DND-41 (cell line): ENCODE measurements around the gene ROS1.

Experiments
- ATAC-seq: fragments of 200-7000 bp; cut with Tn5 transposase; 3 replicates; pipeline ENCODE4 v1.9.1; 2021; ENCODE audit warnings: low read depth; ENCODE audit not compliant: insufficient read depth
- DNase-seq: peaks from one replicate; pipeline ENCODE4 v3.0.0-alpha.2; 2020
- H2AFZ ChIP-seq: 2 replicates; pipeline ENCODE4 v1.6.0; 2012; ENCODE audit warnings: low read depth, low read length
- H3K27ac ChIP-seq: 2 replicates; pipeline ENCODE4 v1.5.1; 2012; ENCODE audit warnings: low read length, inconsistent platforms
- H3K27me3 ChIP-seq: fragments of 200-600 bp; sonication (generic); 2 replicates; pipeline ENCODE4 v1.6.0; 2012; ENCODE audit warnings: low read length, mild to moderate bottlenecking, inconsistent platforms; ENCODE audit not compliant: insufficient read depth, poor library complexity
- H3K36me3 ChIP-seq: 2 replicates; pipeline ENCODE4 v1.5.1; 2012; ENCODE audit warnings: low read length, inconsistent platforms; ENCODE audit not compliant: insufficient read depth
- H3K4me1 ChIP-seq: 2 replicates; pipeline ENCODE4 v1.5.1; 2012; ENCODE audit warnings: mild to moderate bottlenecking, low read length; ENCODE audit not compliant: insufficient read depth
- H3K4me2 ChIP-seq: 2 replicates; pipeline ENCODE4 v1.6.0; 2012; ENCODE audit warnings: mild to moderate bottlenecking, moderate library complexity, low read length, inconsistent platforms; ENCODE audit not compliant: insufficient read depth
- H3K4me3 ChIP-seq, 2 experiments: fragments of 200-600 bp in 1 of 2; shearing (Covaris generic) in 1 of 2; 2 replicates each; pipeline ENCODE4 v1.5.1; 2012 to 2016; ENCODE audit warnings: inconsistent platforms in 2 of 2, low read length in 2 of 2, mild to moderate bottlenecking in 2 of 2, low read depth in 1 of 2, moderate library complexity in 1 of 2
- H3K79me2 ChIP-seq: 2 replicates; pipeline ENCODE4 v1.6.0; 2012; ENCODE audit warnings: low read length, inconsistent platforms; ENCODE audit not compliant: insufficient read depth
- H3K9ac ChIP-seq: 2 replicates; pipeline ENCODE4 v1.6.0; 2012; ENCODE audit warnings: low read depth, mild to moderate bottlenecking, inconsistent platforms, low read length, moderate library complexity
- H3K9me3 ChIP-seq: 2 replicates; pipeline ENCODE4 v1.5.1; 2012; ENCODE audit warnings: low read length, moderate library complexity, mild to moderate bottlenecking, inconsistent platforms; ENCODE audit not compliant: insufficient read depth, severe bottlenecking
- H4K20me1 ChIP-seq: 2 replicates; pipeline ENCODE4 v1.6.0; 2012; ENCODE audit warnings: low read length; ENCODE audit not compliant: insufficient read depth
- EZH2 ChIP-seq: IDR thresholded peaks from 3 replicates; pipeline ENCODE4 v1.6.1; 2012; ENCODE audit warnings: borderline replicate concordance, low read depth, mild to moderate bottlenecking, moderate library complexity, low read length, inconsistent platforms; ENCODE audit not compliant: severe bottlenecking
- TF ChIP-seq, protein P1 (sequence below): IDR thresholded peaks from 2 replicates; pipeline ENCODE4 v1.5.1; 2012; ENCODE audit warnings: borderline replicate concordance, low read length, moderate library complexity, mild to moderate bottlenecking; ENCODE audit not compliant: poor library complexity, severe bottlenecking; ENCODE audit errors: extremely low read depth

Gene ROS1

DNA sequence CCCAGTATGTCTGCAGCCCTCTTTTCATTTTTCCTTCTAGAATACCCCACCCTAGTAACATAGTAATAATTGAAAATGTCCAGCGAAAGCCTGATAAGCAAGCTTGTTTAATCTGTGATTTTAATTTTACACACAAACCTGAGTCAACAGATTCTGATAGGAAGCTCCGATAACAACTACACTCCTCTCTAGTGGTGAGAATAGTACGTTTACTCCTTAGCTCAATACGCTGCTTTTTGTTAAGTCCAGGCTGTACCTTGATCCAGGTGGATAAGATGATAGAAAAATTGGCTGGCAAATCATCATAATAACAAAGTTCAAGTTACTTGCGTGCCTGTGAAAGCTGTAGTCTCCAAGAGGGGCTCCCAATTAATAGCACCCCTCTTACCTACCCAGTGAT is 31.3 kb upstream of the ROS1 start:
- Histone ChIP-seq H3K27ac (no peak overlapping the region), H3K79me2 (no peaks in the 10 kb centered on the region), H4K20me1 (no peaks in the 10 kb centered on the region), H2AFZ (no peak overlapping the region), H3K36me3 (no peaks in the 10 kb centered on the region), H3K27me3 (peaks cover 11% of the 10 kb centered on the region), H3K4me2 (no peak overlapping the region), H3K4me1 (no peaks in the 10 kb centered on the region), H3K9ac (no peak overlapping the region), H3K4me3 (no peak overlapping the region), H3K9me3 (no peaks in the 10 kb centered on the region)
- DNase-seq (no peak), ATAC-seq (no peak)
- TF ChIP-seq, protein P1, sequence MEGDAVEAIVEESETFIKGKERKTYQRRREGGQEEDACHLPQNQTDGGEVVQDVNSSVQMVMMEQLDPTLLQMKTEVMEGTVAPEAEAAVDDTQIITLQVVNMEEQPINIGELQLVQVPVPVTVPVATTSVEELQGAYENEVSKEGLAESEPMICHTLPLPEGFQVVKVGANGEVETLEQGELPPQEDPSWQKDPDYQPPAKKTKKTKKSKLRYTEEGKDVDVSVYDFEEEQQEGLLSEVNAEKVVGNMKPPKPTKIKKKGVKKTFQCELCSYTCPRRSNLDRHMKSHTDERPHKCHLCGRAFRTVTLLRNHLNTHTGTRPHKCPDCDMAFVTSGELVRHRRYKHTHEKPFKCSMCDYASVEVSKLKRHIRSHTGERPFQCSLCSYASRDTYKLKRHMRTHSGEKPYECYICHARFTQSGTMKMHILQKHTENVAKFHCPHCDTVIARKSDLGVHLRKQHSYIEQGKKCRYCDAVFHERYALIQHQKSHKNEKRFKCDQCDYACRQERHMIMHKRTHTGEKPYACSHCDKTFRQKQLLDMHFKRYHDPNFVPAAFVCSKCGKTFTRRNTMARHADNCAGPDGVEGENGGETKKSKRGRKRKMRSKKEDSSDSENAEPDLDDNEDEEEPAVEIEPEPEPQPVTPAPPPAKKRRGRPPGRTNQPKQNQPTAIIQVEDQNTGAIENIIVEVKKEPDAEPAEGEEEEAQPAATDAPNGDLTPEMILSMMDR: no peak

DNA sequence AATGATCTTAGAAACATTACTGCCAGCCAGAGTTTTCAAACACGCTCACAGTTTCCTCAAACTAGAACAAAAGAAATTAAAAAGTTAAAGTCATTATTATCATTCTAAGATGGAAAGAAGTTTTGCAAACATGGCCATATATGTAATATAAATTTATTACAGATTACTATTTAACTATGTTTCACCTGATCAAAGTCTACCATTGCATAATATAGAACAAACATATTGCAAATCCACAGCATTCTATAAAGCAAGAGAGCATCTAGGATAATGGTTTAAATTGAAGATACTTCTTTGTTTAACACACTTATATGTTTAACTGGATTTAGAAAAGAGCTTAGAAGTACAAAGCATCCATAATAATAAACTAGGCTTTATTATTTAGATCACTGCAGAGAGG is 30.5 kb upstream of the ROS1 start:
- Histone ChIP-seq H4K20me1 (no peaks in the 10 kb centered on the region), H3K9ac (no peak overlapping the region), H3K36me3 (no peaks in the 10 kb centered on the region), H3K79me2 (no peaks in the 10 kb centered on the region), H2AFZ (no peak overlapping the region), H3K4me2 (no peak overlapping the region), H3K4me1 (no peaks in the 10 kb centered on the region), H3K27me3 (peaks cover 11% of the 10 kb centered on the region), H3K27ac (no peak overlapping the region), H3K4me3 (no peak overlapping the region), H3K9me3 (no peaks in the 10 kb centered on the region)
- DNase-seq (no peak), ATAC-seq (no peak)
- no peak for TF ChIP-seq EZH2
- TF ChIP-seq, protein P1: no peak

DNA sequence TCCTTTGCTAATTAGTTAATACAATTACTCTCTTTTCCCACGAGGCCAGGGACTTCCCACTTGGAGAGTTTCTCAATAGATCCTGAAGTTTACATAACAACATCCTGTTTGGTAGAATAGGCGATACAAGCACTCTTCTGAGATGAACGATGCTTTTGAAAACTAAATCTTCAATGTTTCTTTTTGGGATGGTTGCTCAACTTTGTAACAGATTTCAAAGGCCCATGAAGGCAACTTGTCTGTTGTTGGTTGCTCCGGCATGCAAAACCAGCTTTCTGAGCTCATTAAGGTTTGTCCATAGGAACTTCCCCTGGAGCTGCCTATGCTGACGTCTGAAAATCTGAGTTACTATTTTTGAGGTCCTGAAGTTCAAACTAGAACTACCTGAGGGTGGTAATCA is 25.9 kb upstream of the ROS1 start:
- H3K4me1 ChIP-seq: no peaks in the 10 kb centered on the region
- no peak overlapping the region for H3K4me3 ChIP-seq
- no peak overlapping the region for H2AFZ ChIP-seq
- no peaks in the 10 kb centered on the region for H3K79me2 ChIP-seq
- no peak overlapping the region for H3K4me2 ChIP-seq
- H3K9ac ChIP-seq: no peak overlapping the region
- no peak for ATAC-seq
- no peaks in the 10 kb centered on the region for H3K9me3 ChIP-seq
- no peak for DNase-seq
- H4K20me1 ChIP-seq: no peaks in the 10 kb centered on the region
- no peaks in the 10 kb centered on the region for H3K36me3 ChIP-seq
- no peak for TF ChIP-seq EZH2
- TF ChIP-seq, protein P1: no peak
- H3K27ac ChIP-seq: no peak overlapping the region
- peaks cover 4% of the 10 kb centered on the region for H3K27me3 ChIP-seq
